ENCODE results near the gene CACNG7.
"Not testable (repeated sequence)": the region's sequence is repeated elsewhere in the genome, so short reads cannot be mapped to it uniquely, and the experiment has no call there.

CACNG7 gene

GRCh38 chr19:53908935-53909415, at the start of gene CACNG7:
Gene CACNG7, plus strand, starts transcription at chr19:53909278. Its CDS starts 3,554 bp downstream, at chr19:53912832.
- no peak for DNase-seq

- no peak for DNase-seq
Measured at GRCh38 chr19:53864308-53864836, 44.7 kb upstream of the CACNG7 start.

- no peak for DNase-seq
Measured at GRCh38 chr19:53865523-53865917, 43.6 kb upstream of the CACNG7 start.

DNA sequence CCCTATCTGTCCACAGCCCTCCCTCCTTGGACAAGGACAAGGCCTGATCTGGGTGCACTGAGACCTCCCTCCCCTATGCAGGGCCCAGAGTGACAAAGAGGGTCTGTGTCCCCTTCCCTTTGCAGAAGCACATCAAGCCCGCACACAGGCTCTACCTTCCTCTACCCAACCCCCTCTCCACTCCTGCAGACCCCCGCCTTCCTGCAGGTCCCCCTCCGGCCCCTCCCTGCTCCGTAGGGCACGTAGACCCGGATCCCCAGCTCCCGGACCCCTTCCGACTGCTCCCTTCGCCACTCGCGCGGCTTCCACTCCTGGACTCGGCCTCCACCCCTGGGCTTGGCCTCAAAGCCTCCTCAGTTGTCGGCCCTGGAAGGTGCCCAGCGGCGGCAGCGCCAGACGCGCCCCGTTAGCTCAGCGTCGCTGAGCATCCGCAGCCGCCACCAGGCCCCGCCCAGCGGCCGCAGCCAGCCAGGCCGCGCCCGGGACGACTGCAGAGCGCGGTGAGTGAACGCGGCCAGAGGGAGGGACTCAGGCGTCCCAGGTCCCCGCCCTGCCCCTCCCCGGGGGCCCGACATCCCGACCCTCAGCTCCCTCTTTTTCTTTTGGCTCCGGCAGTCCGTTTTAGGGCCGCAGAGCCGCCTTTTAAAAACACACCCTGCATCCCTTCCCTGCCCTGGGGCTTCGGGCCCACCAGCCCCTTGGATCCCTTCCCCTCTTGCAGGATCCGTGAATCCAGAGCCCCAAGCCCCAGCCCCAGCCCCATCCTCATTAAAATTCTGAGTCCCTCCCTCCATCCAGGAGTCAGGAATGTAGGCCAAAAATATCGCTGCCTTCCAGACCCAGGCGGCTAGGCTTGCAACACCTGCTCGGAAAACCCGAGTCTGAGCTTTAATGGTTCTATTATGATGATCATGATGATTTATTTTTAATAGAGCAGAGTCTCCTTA, 42.9 kb upstream of the CACNG7 start:
- DNase-seq = no peak

GRCh38 chr19:53866865-53867224, 42.2 kb upstream of the CACNG7 start:
- no peak for DNase-seq

- DNase-seq = no peak
Measured at GRCh38 chr19:53867225-53868090, 41.6 kb upstream of the CACNG7 start, which contains the start of gene MYADM. Gene MYADM, plus strand, starts transcription at chr19:53867883. Its CDS starts 5,647 bp downstream, at chr19:53873530.

DNA sequence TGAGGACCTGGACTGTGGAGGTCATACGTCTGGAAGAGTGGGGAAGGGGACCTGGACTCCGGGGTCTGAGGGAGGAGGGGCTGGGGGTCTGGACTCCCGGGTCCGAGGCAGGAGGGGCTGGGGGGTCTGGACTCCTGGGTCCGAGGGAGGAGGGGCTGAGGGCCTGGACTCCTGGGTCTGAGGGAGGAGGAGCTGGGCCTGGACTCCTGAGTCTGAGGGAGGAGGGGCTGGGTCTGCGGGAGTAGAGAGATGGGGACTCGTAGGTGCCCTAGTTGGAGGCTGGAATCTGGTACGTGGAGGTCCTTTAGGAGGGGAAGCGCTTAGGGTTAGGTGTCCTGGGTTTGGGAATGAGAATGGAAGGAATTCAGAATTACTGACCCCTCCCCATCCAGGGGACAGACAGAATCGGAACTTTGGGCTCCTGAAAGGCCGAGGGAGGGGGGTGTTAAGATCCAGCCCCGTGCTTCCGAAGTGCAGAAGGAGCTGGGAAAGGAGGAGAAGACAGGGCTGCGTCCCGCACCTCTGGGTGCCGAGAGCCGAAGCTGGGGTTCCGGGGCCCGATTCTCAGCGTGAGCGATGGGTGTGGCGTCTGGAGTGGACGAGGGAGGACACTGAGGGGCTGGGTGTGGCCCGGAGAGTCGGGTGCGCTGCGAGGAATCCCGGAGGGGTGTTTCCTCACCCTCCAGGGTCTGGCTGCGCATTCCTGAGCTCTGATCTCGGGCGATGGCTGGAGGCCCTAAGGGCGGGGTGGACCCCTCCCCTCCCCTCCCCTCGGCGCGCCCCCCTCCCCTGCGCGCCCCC, 40.8 kb upstream of the CACNG7 start:
- no peak for DNase-seq

DNA sequence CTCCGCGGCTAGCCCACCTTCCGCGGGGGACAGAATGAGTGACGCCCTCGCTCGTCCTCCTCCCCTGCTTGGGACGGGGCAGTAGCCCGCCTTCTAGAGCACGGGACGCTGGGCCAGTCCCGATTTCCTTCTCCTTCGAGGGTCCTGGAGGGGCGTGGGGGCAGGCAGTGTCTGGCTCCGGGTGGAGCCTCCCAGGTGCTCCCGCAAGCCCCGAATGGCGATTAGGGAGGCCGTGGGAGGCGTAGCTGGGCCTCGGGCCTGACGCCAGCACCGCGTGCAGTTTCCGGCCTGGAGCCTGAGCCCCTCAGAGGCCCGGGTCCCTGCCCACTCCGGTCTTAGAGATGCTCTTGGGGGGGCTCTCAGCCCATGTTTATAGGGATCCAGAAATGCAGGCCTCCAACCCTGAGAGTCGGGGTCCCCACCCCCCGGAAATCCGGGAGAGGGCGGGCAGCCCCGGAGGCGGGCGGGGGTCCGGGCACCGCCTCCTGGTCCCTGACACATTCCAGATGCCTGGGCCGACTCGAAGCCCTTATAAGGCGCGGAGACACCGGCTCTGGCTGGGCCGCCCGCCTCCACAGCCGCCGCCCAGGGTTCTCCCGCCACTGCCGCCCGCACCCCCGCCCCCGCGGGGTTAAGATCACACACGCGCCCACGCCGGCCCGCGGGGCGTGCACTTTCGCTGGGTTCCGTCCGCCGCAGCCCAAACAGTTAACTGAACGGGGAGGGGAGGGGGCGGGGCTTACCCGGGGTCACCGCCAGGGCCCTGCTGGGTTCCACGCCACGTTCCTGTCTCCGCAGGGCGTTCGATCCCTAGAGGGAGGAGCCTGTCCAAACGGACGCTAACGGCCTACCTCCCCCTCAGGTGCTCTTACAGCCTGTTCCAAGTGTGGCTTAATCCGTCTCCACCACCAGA, 39.9 kb upstream of the CACNG7 start:
- no peak for DNase-seq

DNA sequence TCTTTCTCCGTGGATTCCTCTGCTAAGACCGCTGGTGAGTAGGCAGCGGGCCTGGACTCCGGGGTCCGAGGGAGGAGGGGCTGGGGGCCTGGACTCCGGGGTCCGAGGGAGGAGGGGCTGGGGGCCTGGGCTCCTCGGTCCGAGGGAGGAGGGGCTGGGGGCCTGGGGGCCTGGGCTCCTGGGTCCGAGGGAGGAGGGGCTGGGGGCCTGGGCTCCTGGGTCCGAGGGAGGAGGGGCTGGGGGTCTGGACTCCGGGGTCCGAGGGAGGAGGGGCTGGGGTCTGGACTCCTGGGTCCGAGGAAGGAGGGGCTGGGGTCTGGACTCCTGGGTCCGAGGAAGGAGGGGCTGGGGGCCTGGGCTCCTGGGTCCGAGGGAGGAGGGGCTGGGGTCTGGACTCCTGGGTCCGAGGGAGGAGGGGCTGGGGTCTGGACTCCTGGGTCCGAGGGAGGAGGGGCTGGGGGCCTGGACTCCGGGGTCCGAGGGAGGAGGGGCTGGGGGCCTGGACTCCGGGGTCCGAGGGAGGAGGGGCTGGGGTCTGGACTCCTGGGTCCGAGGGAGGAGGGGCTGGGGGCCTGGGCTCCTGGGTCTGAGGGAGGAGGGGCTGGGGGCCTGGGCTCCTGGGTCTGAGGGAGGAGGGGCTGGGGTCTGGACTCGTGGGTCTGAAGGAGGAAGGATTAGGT, 39.1 kb upstream of the CACNG7 start:
- DNase-seq = not testable (repeated sequence)

DNA sequence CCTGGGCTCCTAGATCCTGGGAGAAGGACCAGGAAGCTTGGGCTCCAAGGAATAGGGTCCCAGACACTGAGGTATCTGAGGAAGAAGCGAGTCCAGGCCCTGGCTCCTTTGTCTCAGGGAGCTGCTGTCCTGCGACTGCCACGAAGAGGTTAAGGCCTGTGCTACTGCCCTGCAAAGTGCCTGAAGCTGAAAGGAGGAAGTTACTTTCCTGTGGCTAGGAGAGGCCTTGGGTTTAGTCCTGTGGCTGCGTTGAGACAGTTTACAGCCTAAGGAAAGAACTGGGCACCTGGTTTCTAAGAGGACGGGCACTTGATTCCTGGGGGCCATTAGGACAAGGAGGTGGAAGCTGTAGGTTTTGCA, 38.6 kb upstream of the CACNG7 start:
- no peak for DNase-seq

- no peak for DNase-seq
Measured at GRCh38 chr19:53871454-53871853, 37.6 kb upstream of the CACNG7 start.

DNA sequence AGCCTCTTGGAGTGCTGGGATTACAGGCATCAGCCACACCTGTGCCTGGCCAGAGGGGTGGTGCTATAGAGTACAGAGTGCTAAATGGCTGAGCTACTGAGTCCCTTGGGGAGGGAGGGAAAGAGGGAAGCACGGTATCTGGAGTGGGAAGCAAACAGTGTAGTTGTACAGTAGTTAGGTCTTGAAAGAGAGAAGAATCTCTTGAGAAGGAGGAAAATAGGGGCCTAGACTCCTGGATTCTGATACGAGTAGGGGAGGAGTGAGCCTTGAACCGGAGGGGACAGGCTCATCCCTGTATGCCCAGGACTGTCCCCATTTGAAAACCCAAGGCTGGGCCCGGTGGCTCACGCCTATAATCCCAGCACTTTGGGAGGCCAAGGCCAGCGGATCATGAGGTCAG, 36.3 kb upstream of the CACNG7 start:
- no peak for DNase-seq

- DNase-seq = no peak
Measured at GRCh38 chr19:53873773-53874605, 35.1 kb upstream of the CACNG7 start.

DNA sequence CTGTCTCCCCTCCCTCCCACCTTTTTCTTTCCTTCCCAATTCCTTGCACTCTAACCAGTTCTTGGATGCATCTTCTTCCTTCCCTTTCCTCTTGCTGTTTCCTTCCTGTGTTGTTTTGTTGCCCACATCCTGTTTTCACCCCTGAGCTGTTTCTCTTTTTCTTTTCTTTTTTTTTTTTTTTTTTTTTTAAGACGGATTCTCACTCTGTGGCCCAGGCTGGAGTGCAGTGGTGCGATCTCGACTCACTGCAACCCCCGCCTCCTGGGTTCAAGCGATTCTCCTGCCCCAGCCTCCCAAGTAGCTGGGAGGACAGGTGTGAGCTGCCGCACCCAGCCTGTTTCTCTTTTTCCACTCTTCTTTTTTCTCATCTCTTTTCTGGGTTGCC, 34.5 kb upstream of the CACNG7 start:
- no peak for DNase-seq

DNA sequence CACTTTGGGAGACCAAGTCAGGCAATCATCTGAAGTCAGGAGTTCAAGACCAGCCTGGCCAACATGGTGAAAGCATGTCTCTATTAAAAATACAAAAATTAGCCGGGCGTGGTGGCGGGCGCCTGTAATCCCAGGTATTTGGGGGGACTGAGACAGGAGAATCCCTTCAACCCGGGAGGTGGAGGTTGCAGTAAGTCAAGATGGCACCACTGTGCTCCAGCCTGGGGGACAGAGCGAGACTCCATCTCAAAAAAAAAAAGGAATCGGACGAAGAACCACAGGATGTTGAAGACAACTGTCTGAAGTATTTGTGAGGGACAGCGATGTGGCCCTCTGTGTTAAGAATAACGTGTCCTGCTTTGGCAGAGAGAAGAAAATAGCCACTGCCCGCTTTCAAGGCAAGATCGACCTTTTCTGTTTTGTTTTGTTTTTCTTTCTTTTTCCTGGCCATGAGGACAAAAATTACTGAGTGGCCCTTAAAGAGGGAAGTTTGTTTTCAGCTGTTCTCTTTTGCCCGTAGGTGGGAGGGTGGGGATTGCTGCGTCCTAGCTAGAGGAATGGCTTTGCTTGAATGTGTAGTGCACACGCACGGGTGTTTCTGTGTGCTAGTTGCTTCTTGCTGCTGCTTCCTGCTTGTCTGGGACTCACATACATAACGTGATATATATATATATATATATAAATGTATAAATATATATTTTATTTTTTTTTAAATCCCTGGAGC, 33.3 kb upstream of the CACNG7 start:
- no peak for DNase-seq

GRCh38 chr19:53876651-53877224, 32.3 kb upstream of the CACNG7 start:
- DNase-seq = no peak

DNA sequence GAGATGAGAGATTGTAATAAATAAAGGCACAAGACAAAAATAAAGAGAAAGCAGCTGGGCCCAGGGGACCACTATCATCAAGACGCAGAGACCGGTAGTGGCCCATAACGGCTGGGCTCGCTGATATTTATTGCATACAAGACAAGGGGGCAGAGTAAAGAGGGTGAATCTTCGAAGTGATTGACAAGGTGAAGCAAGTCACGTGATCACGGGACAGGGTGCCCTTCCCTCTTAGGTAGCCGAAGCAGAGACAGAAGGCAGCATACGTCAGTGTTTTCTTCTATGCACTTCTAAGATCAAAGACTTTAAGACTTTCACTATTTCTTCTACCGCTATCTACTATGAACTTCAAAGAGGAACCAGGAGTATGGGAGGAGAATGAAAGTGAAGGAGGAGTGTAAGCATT, 31.7 kb upstream of the CACNG7 start:
- DNase-seq = no peak

DNA sequence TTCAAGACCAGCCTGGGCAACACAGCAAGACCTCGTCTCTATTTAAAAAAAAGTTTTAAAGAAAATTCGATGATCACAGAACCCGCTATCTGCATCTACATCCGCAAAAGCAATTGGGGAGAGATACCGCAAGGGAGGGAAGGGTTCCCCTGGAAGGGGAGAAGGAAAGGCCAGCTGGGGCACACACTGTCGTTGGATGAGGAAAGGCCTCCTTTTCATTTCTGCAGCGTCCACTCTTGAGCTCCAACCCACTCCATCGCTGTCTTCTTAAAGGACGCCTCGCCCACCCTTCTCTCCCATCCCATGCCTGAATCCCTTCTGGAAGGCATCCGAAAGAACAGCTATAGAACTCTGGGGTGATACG, 30.3 kb upstream of the CACNG7 start:
- no peak for DNase-seq
